Fibroblast of lung (primary cell): Measurements from ENCODE around the gene S1PR2.

Source experiments
- CTCF ChIP-seq, 2 donors: IDR thresholded peaks in 1 of 2; conservative IDR thresholded peaks in 1 of 2; 1 replicate in 1 of 2; 2 replicates in 1 of 2; pipeline ENCODE4 v1.5.1; 2011 to 2012; ENCODE audit warnings: low read length in 2 of 2, control low read depth in 1 of 2, inconsistent platforms in 1 of 2, low read depth in 1 of 2, mild to moderate bottlenecking in 1 of 2
- EZH2 ChIP-seq: IDR thresholded peaks from 2 replicates; pipeline ENCODE4 v1.5.1; 2012; ENCODE audit warnings: low read length, control low read depth, mild to moderate bottlenecking; ENCODE audit errors: missing control alignments

- TF ChIP-seq EZH2 (no peak), CTCF (conservative IDR thresholded peaks at IDR 0.05 in 1 of 2, IDR thresholded peaks at IDR 0.05 in 1 of 2; ENCODE audit: low read depth in 1 of 2, low read length in 2 of 2) (no peak)
Observed at GRCh38 chr19:10262771-10263170, 31.6 kb upstream of the S1PR2 start.
